Measurements from ENCODE around the gene LRP2. TPM values are rescaled to one million over a fixed set of nuclear protein-coding genes. Genes with fewer than 3 reads are reported as not detected.

Gene LRP2
- total and polyA plus RNA-seq, 2 of the 4 experiments (the other 2 are of a cell fraction), result not detected

- Histone ChIP-seq H3K14ac (replicated peaks; ENCODE audit: low read depth, low read length) (no peak overlapping the region), H3K56ac (ENCODE audit: extremely low read depth, insufficient read depth, low read length) (no peak overlapping the region), H3K9me1 (ENCODE audit: insufficient read depth, low read length) (no peaks in the 10 kb centered on the region), H2BK5ac (ENCODE audit: low read depth, low read length, poor library complexity, severe bottlenecking) (no peak overlapping the region), H2BK20ac (ENCODE audit: low read depth, low read length) (no peak overlapping the region), H2BK120ac (ENCODE audit: low read depth, low read length) (no peak overlapping the region), H3K27ac (ENCODE audit: insufficient read depth, low read length) (no peak overlapping the region), H4K8ac (ENCODE audit: low read depth in 2 of 2, low read length in 2 of 2) (no peak overlapping the region), H4K20me1 (ENCODE audit: insufficient read depth, low read length) (no peaks in the 10 kb centered on the region), H3K4me3 (ENCODE audit: insufficient read depth, low read depth, low read length) (no peak overlapping the region), H2AK5ac (ENCODE audit: low read depth, low read length) (no peak overlapping the region), H3K4ac (ENCODE audit: low read depth, low read length) (no peak overlapping the region), H3K18ac (ENCODE audit: low read depth, low read length) (no peak overlapping the region), H3K79me1 (ENCODE audit: low read depth in 1 of 2, low read length in 2 of 2) (no peaks in the 10 kb centered on the region), H3K4me1 (ENCODE audit: control insufficient read depth, insufficient read depth, low read length) (no peaks in the 10 kb centered on the region), H3K9me3 (ENCODE audit: control insufficient read depth, insufficient read depth, low read length) (no peaks in the 10 kb centered on the region), H2AK9ac (replicated peaks; ENCODE audit: low read depth, low read length, poor library complexity) (no peak overlapping the region), H4K5ac (ENCODE audit: low read depth, low read length) (no peak overlapping the region), H3K4me2 (ENCODE audit: low read depth, low read length) (no peak overlapping the region), H3K23ac (ENCODE audit: low read depth, low read length) (no peak overlapping the region), H3K27me3 (ENCODE audit: control insufficient read depth, insufficient read depth, low read length) (no peaks in the 10 kb centered on the region), H2BK15ac (ENCODE audit: low read depth, low read length) (no peak overlapping the region), H2AFZ (replicated peaks; ENCODE audit: low read length, poor library complexity) (no peak overlapping the region), H3K9ac (ENCODE audit: low read depth, low read length) (no peak overlapping the region), H3K36me3 (ENCODE audit: control insufficient read depth, insufficient read depth, low read length) (no peaks in the 10 kb centered on the region), H4K91ac (ENCODE audit: insufficient read depth, low read depth, low read length) (no peak overlapping the region)
- dilution Hi-C loops (cut with HindIII; ENCODE audit: low sequenced_read_pairs, unreplicated experiment) (no loop called here), in situ Hi-C loops (cut with MboI; ENCODE audit: low sequenced_read_pairs) (no loop called here), intact Hi-C loops (cut with micrococcal nuclease) (no loop called here)
- no peak for ATAC-seq (ENCODE audit: low read depth)
- POLR2A ChIA-PET (ENCODE audit: unreplicated experiment), result no interaction called here
- TF ChIP-seq RAD21 (IDR thresholded peaks at IDR 0.05; ENCODE audit: low read length), result no peak
- TF ChIP-seq CTCF (conservative IDR thresholded peaks at IDR 0.05; ENCODE audit: low read depth, low read length), result no peak
- TF ChIP-seq SMC3 (IDR thresholded peaks at IDR 0.05; ENCODE audit: low read depth, low read length), result no peak
- no peak for TF ChIP-seq BHLHE40 (IDR thresholded peaks at IDR 0.05; ENCODE audit: low read depth, low read length)
- TF ChIP-seq RCOR1 (IDR thresholded peaks at IDR 0.05; ENCODE audit: insufficient replicate concordance, low read length), result no peak
- no peak for TF ChIP-seq FOS (IDR thresholded peaks at IDR 0.05; ENCODE audit: low read depth, low read length)
- CTCF ChIA-PET, result no interaction called here
- no peak for DNase-seq
- WGBS, 2 experiments (ENCODE audit: extremely low coverage in 2 of 2, insufficient read length in 1 of 2), result no CpG with 5 or more reads among the region's 4 CpGs
- BruUV-seq (replicated peaks), result no TSS peak
Measured at GRCh38 chr2:169114056-169114455, 248.3 kb downstream of the LRP2 start.
